K562 (cell line): ENCODE data around the gene PTPRE. TPM values are rescaled to one million over a fixed set of nuclear protein-coding genes. Genes with fewer than 3 reads are reported as not detected.

ENCODE experiments used
- ATAC-seq: fragments of 200-7000 bp; cut with Tn5 transposase; 3 replicates; pipeline ENCODE4 v1.9.1; 2020; ENCODE audit warnings: moderate library complexity
- BruUV-seq: library from RNA; stranded (reverse); fragments of 400-500 nt; replicated peaks from 2 replicates; lab custom pipeline; 2021; lab: Mats Ljungman, UMichigan
- CTCF ChIA-PET: fragments of 300-600 bp; formaldehyde crosslinking; extraction: SDS; loops from one replicate; lab custom pipeline; 2021; ENCODE audit warnings: low intra/inter-chr PET ratio; lab: Yijun Ruan, JAX
- POLR2A ChIA-PET: fragments of 300-600, 350-650 bp; sonication (Branson Sonifier 250); formaldehyde crosslinking; extraction: SDS; loops from one replicate; lab custom pipeline; 2021; ENCODE audit warnings: antibody characterized with exemption, inconsistent platforms; lab: Yijun Ruan, JAX
- DNase-seq, 4 experiments: peaks; one replicate each; pipeline versions ENCODE4 v3.0.0 to v3.0.0-alpha.2; 2011 to 2018; ENCODE audit warnings: low spot score in 3 of 4, mixed read lengths in 3 of 4; ENCODE audit errors: extremely low read depth in 1 of 4
- FAIRE-seq: peaks from 2 replicates; lab custom pipeline; 2011; peaks lifted over from hg19 to GRCh38; lab: Jason Lieb, UNC
- H2AFZ ChIP-seq: 2 replicates; pipeline ENCODE4 v1.6.0; 2011; ENCODE audit warnings: low read depth, low read length, control low read depth, inconsistent platforms
- H3K27ac ChIP-seq: fragments of 200-600 bp; 3 replicates; pipeline ENCODE4 v1.8.0; 2011; ENCODE audit warnings: low read depth, mild to moderate bottlenecking, control low read depth, inconsistent platforms, low read length, moderate library complexity, mixed read lengths; ENCODE audit errors: extremely low read depth
- H3K27me3 ChIP-seq, 2 experiments: fragments of 300-600 bp in 1 of 2; 2 replicates in 1 of 2; 3 replicates in 1 of 2; pipeline versions ENCODE4 v1.6.0 to v1.8.0; 2011; ENCODE audit warnings: inconsistent platforms in 2 of 2, low read length in 2 of 2, mild to moderate bottlenecking in 1 of 2, mixed read lengths in 1 of 2, moderate library complexity in 1 of 2; ENCODE audit not compliant: control insufficient read depth in 2 of 2, insufficient read depth in 2 of 2
- H3K36me3 ChIP-seq: fragments of 300-600 bp; 3 replicates; pipeline ENCODE4 v1.8.0; 2011; ENCODE audit warnings: mild to moderate bottlenecking, low read length, inconsistent platforms; ENCODE audit not compliant: control insufficient read depth, insufficient read depth
- H3K4me1 ChIP-seq, 2 experiments: fragments of 200-600 bp in 1 of 2; replicated peaks in 1 of 2; 2 replicates in 1 of 2; 3 replicates in 1 of 2; pipeline versions ENCODE4 v1.5.1 to v1.8.0; 2011; ENCODE audit warnings: inconsistent platforms in 2 of 2, low read length in 2 of 2, mild to moderate bottlenecking in 1 of 2, mixed read lengths in 1 of 2, moderate library complexity in 1 of 2; ENCODE audit not compliant: control insufficient read depth in 2 of 2, insufficient read depth in 2 of 2
- H3K4me2 ChIP-seq: 2 replicates; pipeline ENCODE4 v1.6.1; 2011; ENCODE audit warnings: low read length, control low read depth, inconsistent platforms, mixed read lengths; ENCODE audit not compliant: insufficient read depth
- H3K4me3 ChIP-seq: fragments of 200-600 bp; sonication (generic), shearing (Covaris generic); 2 replicates; pipeline ENCODE4 v1.5.1; 2016; ENCODE audit warnings: control low read depth, inconsistent platforms
- H3K79me2 ChIP-seq: fragments of 200-600 bp; 3 replicates; pipeline ENCODE4 v1.8.0; 2011; ENCODE audit warnings: low read length, inconsistent platforms; ENCODE audit not compliant: control insufficient read depth, insufficient read depth
- H3K9ac ChIP-seq, 2 experiments: 2 replicates each; pipeline versions ENCODE4 v1.6.0 to v1.6.1; 2011; ENCODE audit warnings: low read depth in 2 of 2, low read length in 2 of 2, control low read depth in 1 of 2, inconsistent platforms in 1 of 2, mild to moderate bottlenecking in 1 of 2, mixed read lengths in 1 of 2; ENCODE audit not compliant: insufficient read depth in 1 of 2
- H3K9me1 ChIP-seq: one replicate; pipeline ENCODE4 v1.6.0; 2011; ENCODE audit warnings: inconsistent platforms, mild to moderate bottlenecking, low read length, moderate library complexity; ENCODE audit not compliant: control insufficient read depth, insufficient read depth
- H3K9me3 ChIP-seq: replicated peaks from 2 replicates; pipeline ENCODE4 v1.5.1; 2011; ENCODE audit warnings: low read depth, low read length, inconsistent platforms; ENCODE audit not compliant: control insufficient read depth, insufficient read depth
- H4K20me1 ChIP-seq: replicated peaks from 2 replicates; pipeline ENCODE4 v1.6.1; 2011; ENCODE audit warnings: low read length, inconsistent platforms, mixed read lengths; ENCODE audit not compliant: control insufficient read depth, insufficient read depth
- CEBPB ChIP-seq: fragments of 450-650 bp; IDR thresholded peaks from 2 replicates; pipeline ENCODE4 v1.6.1; 2016; ENCODE audit warnings: missing genetic modification characterization, missing compliant biosample characterization
- CREB5 ChIP-seq: fragments of 250-450 bp; sonication (Bioruptor Pico); IDR thresholded peaks from 2 replicates; pipeline ENCODE4 v1.5.0; 2020; ENCODE audit warnings: mild to moderate bottlenecking
- GTF2E2 ChIP-seq: fragments of 200-800 bp; sonication (Bioruptor generic); IDR thresholded peaks from 2 replicates; pipeline ENCODE4 v1.6.1; 2016; ENCODE audit warnings: missing genetic modification characterization, missing compliant biosample characterization
- JUN ChIP-seq, 2 experiments: sonication (generic) in 1 of 2; formaldehyde crosslinking in 1 of 2; IDR thresholded peaks; 2 replicates each; pipeline versions ENCODE4 v1.6.1 to v1.8.0; 2012 to 2022; ENCODE audit warnings: borderline replicate concordance in 2 of 2, mild to moderate bottlenecking in 2 of 2, improper control_type of control experiment in 1 of 2, low read depth in 1 of 2, low read length in 1 of 2, missing genetic modification reagents in 1 of 2
- MCM3 ChIP-seq: fragments of 450-650 bp; IDR thresholded peaks from 2 replicates; pipeline ENCODE4 v1.6.1; 2016
- MTA3 ChIP-seq: fragments of 450-650 bp; formaldehyde crosslinking; IDR thresholded peaks from 2 replicates; pipeline ENCODE4 v1.6.1; 2017; ENCODE audit warnings: mild to moderate bottlenecking, borderline replicate concordance
- NFIC ChIP-seq: fragments of 450-650 bp; IDR thresholded peaks from 2 replicates; pipeline ENCODE4 v1.6.1; 2017; ENCODE audit warnings: mild to moderate bottlenecking, inconsistent platforms
- RBFOX2 ChIP-seq: fragments of 200-400 bp; formaldehyde crosslinking; IDR thresholded peaks from 2 replicates; pipeline ENCODE4 v1.6.1; 2017; ENCODE audit warnings: low read depth, mild to moderate bottlenecking, low read length, moderate library complexity
- SMAD1 ChIP-seq: fragments of 150-350 bp; IDR thresholded peaks from 2 replicates; pipeline ENCODE4 v1.6.1; 2014; ENCODE audit warnings: low read length, low read depth; ENCODE audit not compliant: partially characterized antibody
- TFAM ChIP-seq: fragments of 250-450 bp; sonication (Bioruptor Pico); conservative IDR thresholded peaks from 2 replicates; pipeline ENCODE4 v1.5.0; 2021; ENCODE audit warnings: mild to moderate bottlenecking, moderate library complexity
- ZNF121 ChIP-seq: sonication (generic); formaldehyde crosslinking; conservative IDR thresholded peaks from 2 replicates; pipeline ENCODE4 v1.8.0; 2022; ENCODE audit warnings: missing genetic modification reagents
- ZNF217 ChIP-seq: sonication (generic); formaldehyde crosslinking; IDR thresholded peaks from 2 replicates; pipeline ENCODE4 v1.8.0; 2022; ENCODE audit warnings: mild to moderate bottlenecking, missing genetic modification reagents
- ZNF23 ChIP-seq: fragments of 250-450 bp; sonication (Bioruptor Pico); IDR thresholded peaks from 2 replicates; pipeline ENCODE4 v1.4.0; 2020; ENCODE audit warnings: mild to moderate bottlenecking
- WGBS: fragments of 100-300 bp; shearing (Covaris generic); methylation state at CpG from one replicate; pipeline ENCODE4 v1.1.6; 2016; ENCODE audit warnings: low coverage, mixed read lengths; ENCODE audit not compliant: insufficient coverage; ENCODE audit errors: missing lambda C conversion rate; 5-methylcytosine and 5-hydroxymethylcytosine counted together
- in situ Hi-C: fragments of 300-500 bp; cut with MboI; formaldehyde crosslinking; loops from 4 replicates; pipeline ENCODE4 v1.15.0; 2018; ENCODE audit warnings: inconsistent platforms, mixed read lengths
- intact Hi-C: fragments of 100-400 bp; cut with micrococcal nuclease; formaldehyde crosslinking; loops from 2 replicates; pipeline ENCODE4 v1.14.2; 2022
- polyA plus RNA-seq, 8 experiments: library from polyadenylated mRNA; depleted of rRNA in 4 of 8; stranded (reverse) in 5 of 8; unstranded in 3 of 8; fragments of >200 nt; fragmentation: Nextera tagmentation in 2 of 8; fragmentation: Illumina TruSeq in 1 of 8; extraction: Ambion mirVana in 2 of 8; extraction: Trizol in 1 of 8; gene quantifications; 2 replicates each; pipeline versions ENCODE4 v1.2.1 to v1.2.3, GENCODE V29; 2011 to 2014; ENCODE audit warnings: inconsistent platforms in 1 of 8, missing spikeins in 1 of 8
- total RNA-seq, 7 experiments: library from RNA; depleted of rRNA in 6 of 7; stranded (reverse); fragments of >200 nt in 6 of 7; fragmentation: Illumina TruSeq in 2 of 7; extraction: Trizol in 2 of 7; gene quantifications; 2 replicates each; pipeline versions ENCODE4 v1.2.1 to v1.2.3, GENCODE V29; 2011 to 2021; ENCODE audit warnings: low replicate concordance in 1 of 7
- TF ChIP-seq, protein P1 (sequence below): fragments of 450-650 bp; formaldehyde crosslinking; IDR thresholded peaks from 2 replicates; pipeline ENCODE4 v1.4.0; 2020; ENCODE audit warnings: mild to moderate bottlenecking, moderate library complexity
- TF ChIP-seq, protein P2 (sequence below): fragments of 250-450 bp; sonication (Bioruptor Pico); IDR thresholded peaks from 2 replicates; pipeline ENCODE4 v1.4.0; 2020

The PTPRE gene
- total and polyA plus RNA-seq, 9 of the 15 experiments (the other 6 are each of a cell fraction or from before 2014, with no cell fraction given), result 0.01 to 0.13 (median 0.04) TPM; not detected in 4

DNA sequence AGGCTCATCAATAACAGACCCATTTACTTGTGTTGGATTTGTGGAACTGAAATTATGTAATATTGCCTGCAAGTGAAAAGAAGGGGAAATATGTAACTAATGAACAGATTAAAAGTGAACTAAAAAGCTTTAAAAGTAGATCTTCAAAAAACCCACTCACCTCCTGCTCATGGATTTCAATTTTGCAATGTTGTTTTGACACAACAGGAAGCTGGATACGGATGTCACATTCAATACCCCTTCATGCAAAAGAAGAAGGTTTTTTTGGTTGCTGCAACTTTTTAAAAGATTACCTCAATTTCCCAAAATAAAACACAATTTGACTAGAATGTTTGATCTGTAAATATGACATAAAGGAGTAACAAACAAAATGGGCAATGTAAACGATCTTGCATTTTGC lies 216.0 kb downstream of the PTPRE start:
- H3K9ac ChIP-seq, result no peak overlapping the region; a peak in 1 of 4 replicates
- POLR2A ChIA-PET, result interaction anchor here (0.6 to 4.2 kb wide), 2 partner anchors 8 to 1315 kb away, joined by 3 to 26 read pairs; no protein-coding TSS in a partner anchor

More for the DNA sequence above, 216.0 kb downstream of the PTPRE start:
- in situ Hi-C loops, result no loop called here
- Histone ChIP-seq H3K9me1 (no peaks in the 10 kb centered on the region), H3K27ac (no peak overlapping the region), H3K9me3 (no peaks in the 10 kb centered on the region), H3K4me1 (peaks cover 9 to 15% of the 10 kb centered on the region in 2 experiments; a peak in 4 of 5 replicates), H3K27me3 (no peaks in the 10 kb centered on the region), H2AFZ (no peak overlapping the region), H3K36me3 (peaks cover 65% of the 10 kb centered on the region), H3K79me2 (peaks cover 73% of the 10 kb centered on the region), H3K4me3 (no peak overlapping the region), H4K20me1 (peaks cover 7% of the 10 kb centered on the region), H3K4me2 (no peak overlapping the region)
- no peak for FAIRE-seq
- ATAC-seq, result no peak
- 69% methylated on average over 2 of the region's 2 CpGs for WGBS
- DNase-seq, result no peak
- intact Hi-C loops, result no loop called here
- CTCF ChIA-PET, result no interaction called here
- BruUV-seq, result no TSS peak
- TF ChIP-seq SMAD1 (no peak), RBFOX2 (no peak), CREB5 (CRISPR knock-in tag) (no peak), NFIC (no peak), MCM3 (no peak), MTA3 (no peak), CEBPB (tag) (no peak), GTF2E2 (no peak), ZNF121 (CRISPR knock-in tag) (no peak), ZNF23 (CRISPR knock-in tag) (no peak), JUN (IDR thresholded peaks at IDR 0.05; ENCODE audit: borderline replicate concordance, low read depth, low read length) (no peak), JUN (CRISPR knock-in tag; IDR thresholded peaks at IDR 0.05; ENCODE audit: borderline replicate concordance) (no peak), TFAM (CRISPR knock-in tag) (no peak), ZNF217 (no peak)
- TF ChIP-seq, protein P1, sequence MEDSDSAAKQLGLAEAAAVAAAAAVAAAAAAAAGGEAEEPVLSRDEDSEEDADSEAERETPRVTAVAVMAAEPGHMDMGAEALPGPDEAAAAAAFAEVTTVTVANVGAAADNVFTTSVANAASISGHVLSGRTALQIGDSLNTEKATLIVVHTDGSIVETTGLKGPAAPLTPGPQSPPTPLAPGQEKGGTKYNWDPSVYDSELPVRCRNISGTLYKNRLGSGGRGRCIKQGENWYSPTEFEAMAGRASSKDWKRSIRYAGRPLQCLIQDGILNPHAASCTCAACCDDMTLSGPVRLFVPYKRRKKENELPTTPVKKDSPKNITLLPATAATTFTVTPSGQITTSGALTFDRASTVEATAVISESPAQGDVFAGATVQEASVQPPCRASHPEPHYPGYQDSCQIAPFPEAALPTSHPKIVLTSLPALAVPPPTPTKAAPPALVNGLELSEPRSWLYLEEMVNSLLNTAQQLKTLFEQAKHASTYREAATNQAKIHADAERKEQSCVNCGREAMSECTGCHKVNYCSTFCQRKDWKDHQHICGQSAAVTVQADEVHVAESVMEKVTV (CRISPR knock-in tag), result no peak
- TF ChIP-seq, protein P2, sequence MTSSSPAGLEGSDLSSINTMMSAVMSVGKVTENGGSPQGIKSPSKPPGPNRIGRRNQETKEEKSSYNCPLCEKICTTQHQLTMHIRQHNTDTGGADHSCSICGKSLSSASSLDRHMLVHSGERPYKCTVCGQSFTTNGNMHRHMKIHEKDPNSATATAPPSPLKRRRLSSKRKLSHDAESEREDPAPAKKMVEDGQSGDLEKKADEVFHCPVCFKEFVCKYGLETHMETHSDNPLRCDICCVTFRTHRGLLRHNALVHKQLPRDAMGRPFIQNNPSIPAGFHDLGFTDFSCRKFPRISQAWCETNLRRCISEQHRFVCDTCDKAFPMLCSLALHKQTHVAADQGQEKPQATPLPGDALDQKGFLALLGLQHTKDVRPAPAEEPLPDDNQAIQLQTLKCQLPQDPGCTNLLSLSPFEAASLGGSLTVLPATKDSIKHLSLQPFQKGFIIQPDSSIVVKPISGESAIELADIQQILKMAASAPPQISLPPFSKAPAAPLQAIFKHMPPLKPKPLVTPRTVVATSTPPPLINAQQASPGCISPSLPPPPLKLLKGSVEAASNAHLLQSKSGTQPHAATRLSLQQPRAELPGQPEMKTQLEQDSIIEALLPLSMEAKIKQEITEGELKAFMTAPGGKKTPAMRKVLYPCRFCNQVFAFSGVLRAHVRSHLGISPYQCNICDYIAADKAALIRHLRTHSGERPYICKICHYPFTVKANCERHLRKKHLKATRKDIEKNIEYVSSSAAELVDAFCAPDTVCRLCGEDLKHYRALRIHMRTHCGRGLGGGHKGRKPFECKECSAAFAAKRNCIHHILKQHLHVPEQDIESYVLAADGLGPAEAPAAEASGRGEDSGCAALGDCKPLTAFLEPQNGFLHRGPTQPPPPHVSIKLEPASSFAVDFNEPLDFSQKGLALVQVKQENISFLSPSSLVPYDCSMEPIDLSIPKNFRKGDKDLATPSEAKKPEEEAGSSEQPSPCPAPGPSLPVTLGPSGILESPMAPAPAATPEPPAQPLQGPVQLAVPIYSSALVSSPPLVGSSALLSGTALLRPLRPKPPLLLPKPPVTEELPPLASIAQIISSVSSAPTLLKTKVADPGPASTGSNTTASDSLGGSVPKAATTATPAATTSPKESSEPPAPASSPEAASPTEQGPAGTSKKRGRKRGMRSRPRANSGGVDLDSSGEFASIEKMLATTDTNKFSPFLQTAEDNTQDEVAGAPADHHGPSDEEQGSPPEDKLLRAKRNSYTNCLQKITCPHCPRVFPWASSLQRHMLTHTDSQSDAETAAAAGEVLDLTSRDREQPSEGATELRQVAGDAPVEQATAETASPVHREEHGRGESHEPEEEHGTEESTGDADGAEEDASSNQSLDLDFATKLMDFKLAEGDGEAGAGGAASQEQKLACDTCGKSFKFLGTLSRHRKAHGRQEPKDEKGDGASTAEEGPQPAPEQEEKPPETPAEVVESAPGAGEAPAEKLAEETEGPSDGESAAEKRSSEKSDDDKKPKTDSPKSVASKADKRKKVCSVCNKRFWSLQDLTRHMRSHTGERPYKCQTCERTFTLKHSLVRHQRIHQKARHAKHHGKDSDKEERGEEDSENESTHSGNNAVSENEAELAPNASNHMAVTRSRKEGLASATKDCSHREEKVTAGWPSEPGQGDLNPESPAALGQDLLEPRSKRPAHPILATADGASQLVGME (CRISPR knock-in tag), result no peak
